Measurements from ENCODE around the gene KLHL8.
A peak's percentile ranks its signal among the peaks of the same experiment; 100 is the strongest.

Gene KLHL8

GRCh38 chr4:87220094-87220822 is at the start of gene KLHL8:
KLHL8 (minus strand) TSS chr4:87220618; CDS start chr4:87195539, 25,079 bp downstream.
- DNase-seq, result peak; percentile 90

- peak; percentile 14 for DNase-seq
Measured at GRCh38 chr4:87270144-87270543, 49.7 kb upstream of the KLHL8 start.

- no peak for DNase-seq
Measured at GRCh38 chr4:87268411-87268810, 48.0 kb upstream of the KLHL8 start.

GRCh38 chr4:87266986-87267385 is 46.6 kb upstream of the KLHL8 start:
- DNase-seq, result no peak

GRCh38 chr4:87262886-87263285 is 42.5 kb upstream of the KLHL8 start:
- DNase-seq, result no peak

- DNase-seq, result no peak
Measured at GRCh38 chr4:87260477-87260876, 40.1 kb upstream of the KLHL8 start.

GRCh38 chr4:87258677-87259076 is 38.3 kb upstream of the KLHL8 start:
- DNase-seq, result no peak

GRCh38 chr4:87257523-87257922 is 37.1 kb upstream of the KLHL8 start:
- DNase-seq, result no peak

GRCh38 chr4:87255755-87256154 is 35.3 kb upstream of the KLHL8 start:
- DNase-seq, result no peak

GRCh38 chr4:87251106-87251505 is 30.7 kb upstream of the KLHL8 start:
- no peak for DNase-seq

- DNase-seq, result no peak
Measured at GRCh38 chr4:87250294-87250693, 29.9 kb upstream of the KLHL8 start.

GRCh38 chr4:87249332-87250019 is 29.1 kb upstream of the KLHL8 start:
- no peak for DNase-seq

- no peak for DNase-seq
Measured at GRCh38 chr4:87243426-87244053, 23.1 kb upstream of the KLHL8 start.

GRCh38 chr4:87241336-87241735 is 20.9 kb upstream of the KLHL8 start:
- DNase-seq, result no peak

GRCh38 chr4:87240341-87240740 is 19.9 kb upstream of the KLHL8 start:
- no peak for DNase-seq

- DNase-seq, result no peak
Measured at GRCh38 chr4:87239821-87240220, 19.4 kb upstream of the KLHL8 start.

GRCh38 chr4:87239194-87239593 is 18.8 kb upstream of the KLHL8 start:
- no peak for DNase-seq

- DNase-seq, result no peak
Measured at GRCh38 chr4:87236861-87237260, 16.4 kb upstream of the KLHL8 start.

GRCh38 chr4:87235020-87235671 is 14.7 kb upstream of the KLHL8 start:
- no peak for DNase-seq

- no peak for DNase-seq
Measured at GRCh38 chr4:87232216-87232615, 11.8 kb upstream of the KLHL8 start.

GRCh38 chr4:87230806-87231205 is 10.4 kb upstream of the KLHL8 start:
- DNase-seq, result no peak

- DNase-seq, result no peak
Measured at GRCh38 chr4:87229979-87230378, 9.6 kb upstream of the KLHL8 start.

- no peak for DNase-seq
Measured at GRCh38 chr4:87228262-87228860, 7.9 kb upstream of the KLHL8 start.

All from inflammatory macrophage treated with lipopolysaccharide for 4 hours (primary cell).